PFSK-1 (cell line): ENCODE data around the gene PCNX3.

Experiments used
- POLR2AphosphoS5 ChIP-seq: IDR thresholded peaks from 2 replicates; pipeline ENCODE4 v1.6.1; 2012; ENCODE audit warnings: low read depth, mild to moderate bottlenecking, control low read depth, low read length, moderate library complexity
- TAF1 ChIP-seq: IDR thresholded peaks from 2 replicates; pipeline ENCODE4 v1.6.1; 2012; ENCODE audit warnings: low read length, control low read depth, borderline replicate concordance; ENCODE audit not compliant: insufficient read depth
- TF ChIP-seq, protein P1 (sequence below), 2 experiments: IDR thresholded peaks; 2 replicates each; pipeline versions ENCODE4 v1.6.1 to v1.8.0; 2011 to 2012; ENCODE audit warnings: low read depth in 2 of 2, low read length in 2 of 2, control low read depth in 1 of 2, inconsistent platforms in 1 of 2, mild to moderate bottlenecking in 1 of 2, moderate library complexity in 1 of 2; ENCODE audit not compliant: insufficient read depth in 1 of 2

DNA sequence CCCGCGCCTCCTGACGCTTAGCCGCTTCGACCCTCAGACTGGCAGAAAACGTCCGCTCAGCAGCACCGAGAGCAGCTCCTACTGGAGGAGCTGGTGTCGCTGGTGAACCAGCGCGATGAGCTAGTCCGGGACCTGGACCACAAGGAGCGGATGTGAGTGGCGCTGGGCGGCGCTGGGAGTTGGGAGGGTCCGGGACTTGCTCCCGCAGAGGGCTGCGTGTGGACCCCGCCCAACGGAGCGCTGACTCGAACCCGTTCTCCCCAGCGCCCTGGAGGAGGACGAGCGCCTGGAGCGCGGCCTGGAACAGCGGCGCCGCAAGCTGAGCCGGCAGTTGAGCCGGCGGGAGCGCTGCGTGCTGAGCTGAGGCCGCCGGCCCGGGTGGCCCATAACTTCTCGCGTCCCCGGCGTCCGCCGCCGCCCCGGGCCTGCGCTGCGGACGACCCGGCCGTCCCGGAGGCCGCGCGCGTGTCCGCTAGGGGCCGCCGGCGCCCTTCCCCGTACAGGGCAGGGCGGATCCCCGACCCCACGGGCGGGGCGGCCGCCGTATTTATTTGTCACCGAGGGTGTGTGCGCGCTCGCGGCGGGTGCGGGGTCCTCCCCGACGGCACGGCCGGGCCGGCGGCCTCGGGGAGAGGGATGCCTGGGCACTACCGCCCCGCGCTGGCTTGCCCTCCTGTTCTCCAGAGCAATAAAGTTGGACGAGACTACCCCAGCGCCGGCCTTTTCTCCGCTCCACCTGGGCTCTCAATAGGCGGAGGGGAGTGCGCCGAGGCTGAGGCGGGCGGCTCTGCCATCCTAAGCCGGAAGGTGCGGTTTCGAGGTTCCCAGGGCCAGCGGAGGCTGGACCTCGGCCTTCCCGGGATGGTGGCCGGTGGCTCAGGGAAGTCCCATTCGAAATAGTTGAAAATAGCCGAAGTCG is 23.4 kb upstream of the PCNX3 start:
- TF ChIP-seq, protein P1, sequence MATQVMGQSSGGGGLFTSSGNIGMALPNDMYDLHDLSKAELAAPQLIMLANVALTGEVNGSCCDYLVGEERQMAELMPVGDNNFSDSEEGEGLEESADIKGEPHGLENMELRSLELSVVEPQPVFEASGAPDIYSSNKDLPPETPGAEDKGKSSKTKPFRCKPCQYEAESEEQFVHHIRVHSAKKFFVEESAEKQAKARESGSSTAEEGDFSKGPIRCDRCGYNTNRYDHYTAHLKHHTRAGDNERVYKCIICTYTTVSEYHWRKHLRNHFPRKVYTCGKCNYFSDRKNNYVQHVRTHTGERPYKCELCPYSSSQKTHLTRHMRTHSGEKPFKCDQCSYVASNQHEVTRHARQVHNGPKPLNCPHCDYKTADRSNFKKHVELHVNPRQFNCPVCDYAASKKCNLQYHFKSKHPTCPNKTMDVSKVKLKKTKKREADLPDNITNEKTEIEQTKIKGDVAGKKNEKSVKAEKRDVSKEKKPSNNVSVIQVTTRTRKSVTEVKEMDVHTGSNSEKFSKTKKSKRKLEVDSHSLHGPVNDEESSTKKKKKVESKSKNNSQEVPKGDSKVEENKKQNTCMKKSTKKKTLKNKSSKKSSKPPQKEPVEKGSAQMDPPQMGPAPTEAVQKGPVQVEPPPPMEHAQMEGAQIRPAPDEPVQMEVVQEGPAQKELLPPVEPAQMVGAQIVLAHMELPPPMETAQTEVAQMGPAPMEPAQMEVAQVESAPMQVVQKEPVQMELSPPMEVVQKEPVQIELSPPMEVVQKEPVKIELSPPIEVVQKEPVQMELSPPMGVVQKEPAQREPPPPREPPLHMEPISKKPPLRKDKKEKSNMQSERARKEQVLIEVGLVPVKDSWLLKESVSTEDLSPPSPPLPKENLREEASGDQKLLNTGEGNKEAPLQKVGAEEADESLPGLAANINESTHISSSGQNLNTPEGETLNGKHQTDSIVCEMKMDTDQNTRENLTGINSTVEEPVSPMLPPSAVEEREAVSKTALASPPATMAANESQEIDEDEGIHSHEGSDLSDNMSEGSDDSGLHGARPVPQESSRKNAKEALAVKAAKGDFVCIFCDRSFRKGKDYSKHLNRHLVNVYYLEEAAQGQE (IDR thresholded peaks at IDR 0.05; ENCODE audit: insufficient read depth in 1 of 2, low read depth in 2 of 2, low read length in 2 of 2): no peak
- TF ChIP-seq TAF1: no peak
- no peak for TF ChIP-seq POLR2AphosphoS5
